AG09319 (cell line): Measurements from ENCODE around the gene SH2B2.

ENCODE experiments used
- DNase-seq: peaks from one replicate; pipeline ENCODE4 v3.0.0-alpha.2; 2010; ENCODE audit warnings: low read depth; ENCODE audit errors: extremely low read depth
- CTCF ChIP-seq: IDR thresholded peaks from 2 replicates; pipeline ENCODE4 v1.5.1; 2011; ENCODE audit warnings: low read depth, mild to moderate bottlenecking, inconsistent platforms, low read length, moderate library complexity

Gene SH2B2

GRCh38 chr7:102313997-102314780 lies 27.5 kb downstream of the SH2B2 start:
- TF ChIP-seq CTCF = no peak
- DNase-seq = no peak

GRCh38 chr7:102317231-102318059 lies 30.8 kb downstream of the SH2B2 start:
- TF ChIP-seq CTCF = no peak
- no peak for DNase-seq

GRCh38 chr7:102318482-102318971 lies 31.9 kb downstream of the SH2B2 start:
- no peak for DNase-seq
- no peak for TF ChIP-seq CTCF

GRCh38 chr7:102319671-102320070 lies 33.0 kb downstream of the SH2B2 start:
- no peak for DNase-seq
- TF ChIP-seq CTCF = no peak

- no peak for DNase-seq
- no peak for TF ChIP-seq CTCF
Measured at GRCh38 chr7:102320181-102320580, 33.5 kb downstream of the SH2B2 start.

GRCh38 chr7:102320601-102321350 lies 34.1 kb downstream of the SH2B2 start:
- no peak for TF ChIP-seq CTCF
- no peak for DNase-seq
